ENCODE results near the gene STOML2. TPM values are rescaled to one million over a fixed set of nuclear protein-coding genes. Genes with fewer than 3 reads are reported as not detected.

STOML2 gene
- total and polyA plus RNA-seq, 2 donors from 2014 or later: 81.9 to 150 TPM

DNA sequence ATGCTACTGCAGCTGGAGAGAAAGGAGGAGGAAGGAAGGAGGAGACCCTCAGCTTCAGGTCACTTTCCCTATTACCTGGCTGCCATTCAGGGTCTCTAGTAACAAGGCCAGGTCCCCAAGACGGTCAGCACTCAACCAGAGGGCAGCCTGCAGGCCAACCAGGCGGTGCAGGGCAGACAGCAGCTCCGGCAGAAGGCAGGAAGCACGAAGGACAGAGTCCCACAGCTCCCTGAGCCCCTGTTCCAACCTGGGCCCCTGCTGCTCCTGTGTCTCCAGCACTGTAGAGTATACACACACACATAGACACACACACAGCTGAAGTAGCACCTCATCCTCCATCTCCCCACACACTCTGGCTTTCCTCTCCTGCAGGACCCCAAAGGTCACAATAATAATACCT, 24.9 kb downstream of the STOML2 start:
- FAIRE-seq: no peak

GRCh38 chr9:35076848-35077247, 26.1 kb downstream of the STOML2 start:
- intact Hi-C loops (cut with DNase I): no loop called here
- Histone ChIP-seq H3K4me1 (ENCODE audit: control insufficient read depth in 2 of 3, insufficient read depth in 2 of 3, low read depth in 1 of 3, low read length in 3 of 3) (peaks cover 0 to 14% (median 12%) of the 10 kb centered on the region in 3 donors), H3K9ac (ENCODE audit: low read length in 3 of 3) (no peak overlapping the region), H3K9me3 (ENCODE audit: control insufficient read depth in 2 of 3, insufficient read depth in 1 of 3, low read length in 3 of 3) (no peaks in the 10 kb centered on the region), H3K4me3 (ENCODE audit: low read length in 3 of 3) (no peak overlapping the region), H3K27me3 (ENCODE audit: control insufficient read depth, insufficient read depth, low read length) (no peaks in the 10 kb centered on the region), H3K27ac (ENCODE audit: low read depth in 2 of 2, low read length in 2 of 2) (no peak overlapping the region), H3K36me3 (ENCODE audit: control insufficient read depth in 2 of 3, insufficient read depth in 3 of 3, low read length in 3 of 3) (peaks cover 0 to 5% (median 0%) of the 10 kb centered on the region in 3 donors)
- no peak for FAIRE-seq
- DNase-seq: no peak
- TF ChIP-seq, protein P1, sequence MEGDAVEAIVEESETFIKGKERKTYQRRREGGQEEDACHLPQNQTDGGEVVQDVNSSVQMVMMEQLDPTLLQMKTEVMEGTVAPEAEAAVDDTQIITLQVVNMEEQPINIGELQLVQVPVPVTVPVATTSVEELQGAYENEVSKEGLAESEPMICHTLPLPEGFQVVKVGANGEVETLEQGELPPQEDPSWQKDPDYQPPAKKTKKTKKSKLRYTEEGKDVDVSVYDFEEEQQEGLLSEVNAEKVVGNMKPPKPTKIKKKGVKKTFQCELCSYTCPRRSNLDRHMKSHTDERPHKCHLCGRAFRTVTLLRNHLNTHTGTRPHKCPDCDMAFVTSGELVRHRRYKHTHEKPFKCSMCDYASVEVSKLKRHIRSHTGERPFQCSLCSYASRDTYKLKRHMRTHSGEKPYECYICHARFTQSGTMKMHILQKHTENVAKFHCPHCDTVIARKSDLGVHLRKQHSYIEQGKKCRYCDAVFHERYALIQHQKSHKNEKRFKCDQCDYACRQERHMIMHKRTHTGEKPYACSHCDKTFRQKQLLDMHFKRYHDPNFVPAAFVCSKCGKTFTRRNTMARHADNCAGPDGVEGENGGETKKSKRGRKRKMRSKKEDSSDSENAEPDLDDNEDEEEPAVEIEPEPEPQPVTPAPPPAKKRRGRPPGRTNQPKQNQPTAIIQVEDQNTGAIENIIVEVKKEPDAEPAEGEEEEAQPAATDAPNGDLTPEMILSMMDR (IDR thresholded peaks at IDR 0.05; ENCODE audit: borderline replicate concordance, extremely low read depth, insufficient read depth): no peak

More for the DNA sequence above, 24.9 kb downstream of the STOML2 start:
- Histone ChIP-seq H3K27me3 (ENCODE audit: control insufficient read depth, insufficient read depth, low read length) (no peaks in the 10 kb centered on the region), H3K27ac (ENCODE audit: low read depth in 2 of 2, low read length in 2 of 2) (no peak overlapping the region), H3K36me3 (ENCODE audit: control insufficient read depth in 2 of 3, insufficient read depth in 3 of 3, low read length in 3 of 3) (peaks cover 0 to 5% (median 0%) of the 10 kb centered on the region in 3 donors), H3K4me3 (ENCODE audit: low read length in 3 of 3) (no peak overlapping the region), H3K9me3 (ENCODE audit: control insufficient read depth in 2 of 3, insufficient read depth in 1 of 3, low read length in 3 of 3) (no peaks in the 10 kb centered on the region), H3K9ac (ENCODE audit: low read length in 3 of 3) (peak overlapping the region in 1 of 3 donors; percentile 6), H3K4me1 (ENCODE audit: control insufficient read depth in 2 of 3, insufficient read depth in 2 of 3, low read depth in 1 of 3, low read length in 3 of 3) (peaks cover 0 to 12% (median 11%) of the 10 kb centered on the region in 3 donors)
- TF ChIP-seq, protein P1 (IDR thresholded peaks at IDR 0.05; ENCODE audit: borderline replicate concordance, extremely low read depth, insufficient read depth): no peak
- DNase-seq: no peak
- intact Hi-C loops (cut with DNase I): no loop called here

- intact Hi-C loops (cut with DNase I): no loop called here
Observed at GRCh38 chr9:35075358-35075757, 27.6 kb downstream of the STOML2 start.

More at GRCh38 chr9:35075358-35075757, 27.6 kb downstream of the STOML2 start:
- Histone ChIP-seq H3K27ac (ENCODE audit: low read depth in 2 of 2, low read length in 2 of 2) (no peak overlapping the region), H3K4me3 (ENCODE audit: low read length in 3 of 3) (no peak overlapping the region), H3K9ac (ENCODE audit: low read length in 3 of 3) (no peak overlapping the region), H3K36me3 (ENCODE audit: control insufficient read depth in 2 of 3, insufficient read depth in 3 of 3, low read length in 3 of 3) (peaks cover 0 to 5% (median 0%) of the 10 kb centered on the region in 3 donors), H3K9me3 (ENCODE audit: control insufficient read depth in 2 of 3, insufficient read depth in 1 of 3, low read length in 3 of 3) (no peaks in the 10 kb centered on the region), H3K27me3 (ENCODE audit: control insufficient read depth, insufficient read depth, low read length) (no peaks in the 10 kb centered on the region), H3K4me1 (ENCODE audit: control insufficient read depth in 2 of 3, insufficient read depth in 2 of 3, low read depth in 1 of 3, low read length in 3 of 3) (peaks cover 0 to 21% (median 18%) of the 10 kb centered on the region in 3 donors)
- no peak for DNase-seq
- TF ChIP-seq, protein P1 (IDR thresholded peaks at IDR 0.05; ENCODE audit: borderline replicate concordance, extremely low read depth, insufficient read depth): no peak
- no peak for FAIRE-seq
